ENCODE data around the gene PTPRR. TPM values are rescaled to one million over a fixed set of nuclear protein-coding genes. Genes with fewer than 3 reads are reported as not detected.

PTPRR gene
- total and polyA plus RNA-seq, 10 of the 15 experiments (the other 5 are each of a cell fraction or from before 2014, with no cell fraction given), result 0.14 to 3.1 (median 0.42) TPM

DNA sequence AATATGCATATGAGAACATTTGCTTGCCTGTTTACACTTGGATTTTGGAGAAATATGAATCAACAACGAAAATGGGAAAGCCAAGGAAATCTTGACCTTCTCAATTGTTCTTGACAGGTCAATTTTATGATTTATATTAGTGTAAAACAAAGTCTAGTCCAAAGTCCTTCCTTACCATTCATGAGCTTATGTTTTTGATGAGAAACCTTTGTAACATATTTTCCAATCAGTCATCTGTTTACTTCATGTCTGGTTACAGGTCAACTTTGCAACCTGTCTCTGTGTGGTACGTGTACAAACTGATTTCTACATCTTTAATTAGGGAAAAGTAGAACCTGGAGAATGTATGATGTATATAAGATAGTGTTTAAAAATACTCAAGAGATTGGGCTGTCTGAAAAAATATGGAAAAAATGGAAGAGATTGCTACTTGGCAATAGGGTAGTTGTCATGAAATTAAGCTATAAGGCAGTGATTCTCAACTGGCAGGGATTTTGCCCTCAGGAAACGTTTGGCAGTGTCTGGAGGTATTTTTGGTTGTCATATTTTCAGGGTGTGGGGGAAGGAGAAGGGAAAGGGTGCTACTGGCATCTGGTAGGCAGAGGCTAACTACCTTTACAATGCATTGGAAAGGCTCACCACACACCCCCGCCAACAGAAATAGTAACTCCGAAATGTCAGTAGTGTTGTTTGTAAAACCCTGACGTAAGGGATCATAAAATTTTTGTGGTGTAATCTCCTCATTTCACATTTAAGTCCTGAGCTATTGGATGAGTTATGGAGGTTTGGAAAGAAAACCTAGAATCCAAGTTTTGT, 172.9 kb downstream of the PTPRR start:
- no peak for FAIRE-seq
- H3K36me3 ChIP-seq (ENCODE audit: control insufficient read depth in 2 of 2, insufficient read depth in 2 of 2, low read length in 1 of 2), result no peaks in the 10 kb centered on the region
- no peak for ATAC-seq
- no peak for DNase-seq (ENCODE audit: low read depth, low spot score)
- H2AFZ ChIP-seq (ENCODE audit: control insufficient read depth, low read depth, low read length), result no peak overlapping the region
- SMC1A ChIA-PET (ENCODE audit: uncharacterized antibody, unreplicated experiment), result no interaction called here
- POLR2A ChIA-PET, result no interaction called here
- no peak overlapping the region for H3K4me3 ChIP-seq
- no peak for TF ChIP-seq RBBP5 (conservative IDR thresholded peaks at IDR 0.05)
- TF ChIP-seq SREBF1 (IDR thresholded peaks at IDR 0.05; ENCODE audit: low read length), result no peak
- TF ChIP-seq ZNF207 (IDR thresholded peaks at IDR 0.05; ENCODE audit: borderline replicate concordance), result no peak
- no peak for TF ChIP-seq POLR2AphosphoS5 (IDR thresholded peaks at IDR 0.05; ENCODE audit: low read length)
- TF ChIP-seq MXI1 (IDR thresholded peaks at IDR 0.05; ENCODE audit: low read depth, low read length), result no peak
- TF ChIP-seq ZSCAN29 (IDR thresholded peaks at IDR 0.05), result no peak
- TF ChIP-seq, protein P1, sequence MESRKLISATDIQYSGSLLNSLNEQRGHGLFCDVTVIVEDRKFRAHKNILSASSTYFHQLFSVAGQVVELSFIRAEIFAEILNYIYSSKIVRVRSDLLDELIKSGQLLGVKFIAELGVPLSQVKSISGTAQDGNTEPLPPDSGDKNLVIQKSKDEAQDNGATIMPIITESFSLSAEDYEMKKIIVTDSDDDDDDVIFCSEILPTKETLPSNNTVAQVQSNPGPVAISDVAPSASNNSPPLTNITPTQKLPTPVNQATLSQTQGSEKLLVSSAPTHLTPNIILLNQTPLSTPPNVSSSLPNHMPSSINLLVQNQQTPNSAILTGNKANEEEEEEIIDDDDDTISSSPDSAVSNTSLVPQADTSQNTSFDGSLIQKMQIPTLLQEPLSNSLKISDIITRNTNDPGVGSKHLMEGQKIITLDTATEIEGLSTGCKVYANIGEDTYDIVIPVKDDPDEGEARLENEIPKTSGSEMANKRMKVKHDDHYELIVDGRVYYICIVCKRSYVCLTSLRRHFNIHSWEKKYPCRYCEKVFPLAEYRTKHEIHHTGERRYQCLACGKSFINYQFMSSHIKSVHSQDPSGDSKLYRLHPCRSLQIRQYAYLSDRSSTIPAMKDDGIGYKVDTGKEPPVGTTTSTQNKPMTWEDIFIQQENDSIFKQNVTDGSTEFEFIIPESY (IDR thresholded peaks at IDR 0.05), result no peak
- no peak for TF ChIP-seq ZNF217 (IDR thresholded peaks at IDR 0.05)
- TF ChIP-seq NRF1 (conservative IDR thresholded peaks at IDR 0.05; ENCODE audit: low read depth, low read length), result no peak
- TF ChIP-seq MEF2A (IDR thresholded peaks at IDR 0.05; ENCODE audit: insufficient read depth, low read depth, low read length), result no peak
- TF ChIP-seq ZNF384 (IDR thresholded peaks at IDR 0.05; ENCODE audit: borderline replicate concordance, low read depth, low read length), result no peak
- no peak for TF ChIP-seq PAX8 (IDR thresholded peaks at IDR 0.05)
- no peak for TF ChIP-seq NFIC (IDR thresholded peaks at IDR 0.05; ENCODE audit: low read depth, low read length)
- no peak for TF ChIP-seq TARDBP (IDR thresholded peaks at IDR 0.05; ENCODE audit: borderline replicate concordance)
- no peak for TF ChIP-seq FOS (IDR thresholded peaks at IDR 0.05; ENCODE audit: borderline replicate concordance, extremely low read depth, insufficient read length)
- TF ChIP-seq SUPT20H (IDR thresholded peaks at IDR 0.05; ENCODE audit: borderline replicate concordance, control insufficient read depth, low read depth, low read length), result no peak
- TF ChIP-seq DPF2 (IDR thresholded peaks at IDR 0.05), result no peak
- TF ChIP-seq IKZF2 (IDR thresholded peaks at IDR 0.05), result no peak
- TF ChIP-seq, protein P2, sequence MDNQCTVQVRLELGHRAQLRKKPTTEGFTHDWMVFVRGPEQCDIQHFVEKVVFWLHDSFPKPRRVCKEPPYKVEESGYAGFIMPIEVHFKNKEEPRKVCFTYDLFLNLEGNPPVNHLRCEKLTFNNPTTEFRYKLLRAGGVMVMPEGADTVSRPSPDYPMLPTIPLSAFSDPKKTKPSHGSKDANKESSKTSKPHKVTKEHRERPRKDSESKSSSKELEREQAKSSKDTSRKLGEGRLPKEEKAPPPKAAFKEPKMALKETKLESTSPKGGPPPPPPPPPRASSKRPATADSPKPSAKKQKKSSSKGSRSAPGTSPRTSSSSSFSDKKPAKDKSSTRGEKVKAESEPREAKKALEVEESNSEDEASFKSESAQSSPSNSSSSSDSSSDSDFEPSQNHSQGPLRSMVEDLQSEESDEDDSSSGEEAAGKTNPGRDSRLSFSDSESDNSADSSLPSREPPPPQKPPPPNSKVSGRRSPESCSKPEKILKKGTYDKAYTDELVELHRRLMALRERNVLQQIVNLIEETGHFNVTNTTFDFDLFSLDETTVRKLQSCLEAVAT (IDR thresholded peaks at IDR 0.05), result no peak
- 40% methylated on average over 6 of the region's 6 CpGs for WGBS (ENCODE audit: insufficient coverage, insufficient replicate concordance, low lambda C conversion rate, missing lambda C conversion rate)
- no TSS peak for BruUV-seq (replicated peaks)
- H3K27me3 ChIP-seq (replicated peaks in 1 of 2; ENCODE audit: control insufficient read depth in 2 of 2, insufficient read depth in 2 of 2, low read length in 1 of 2), result no peaks in the 10 kb centered on the region
- H3K27ac ChIP-seq (ENCODE audit: control insufficient read depth, insufficient read depth), result no peak overlapping the region
- in situ Hi-C loops (cut with MboI), result loop anchor here (25.0 kb wide), 1 partner anchor 990 kb away; no protein-coding TSS in a partner anchor
- H3K79me2 ChIP-seq (ENCODE audit: control insufficient read depth, insufficient read depth, low read length), result no peaks in the 10 kb centered on the region
- no peak overlapping the region for H3K9ac ChIP-seq (ENCODE audit: control insufficient read depth, insufficient read depth, low read length)
- no peaks in the 10 kb centered on the region for H4K20me1 ChIP-seq (ENCODE audit: control insufficient read depth, insufficient read depth)
- CTCF ChIA-PET, result interaction anchor here (0.7 to 1.0 kb wide), 4 partner anchors 8 to 1391 kb away, joined by 3 to 6 read pairs (median 3); no protein-coding TSS in a partner anchor
- H3K4me1 ChIP-seq (ENCODE audit: control insufficient read depth, insufficient read depth, low read length), result no peaks in the 10 kb centered on the region
- no peak overlapping the region for H3K4me2 ChIP-seq (ENCODE audit: control insufficient read depth, insufficient read depth)
- intact Hi-C loops (cut with micrococcal nuclease; ENCODE audit: unreplicated experiment), result no loop called here
- H3K9me3 ChIP-seq (replicated peaks; ENCODE audit: control insufficient read depth, insufficient read depth, low read length), result no peaks in the 10 kb centered on the region
- RAD21 ChIA-PET (ENCODE audit: unreplicated experiment), result no interaction called here
